Lower leg skin (tissue), 3 donors: ENCODE data around the gene C1orf105.

Experiments
- POLR2A ChIP-seq, 2 donors: fragments of 450-650 bp; IDR thresholded peaks; one replicate each; pipeline ENCODE4 v1.6.1; 2016 to 2017; ENCODE audit warnings: antibody characterized with exemption in 2 of 2, mild to moderate bottlenecking in 1 of 2, moderate library complexity in 1 of 2
- TF ChIP-seq, protein P1 (sequence below), 3 donors: fragments of 450-650 bp; IDR thresholded peaks; one replicate each; pipeline ENCODE4 v1.5.1; 2016; ENCODE audit warnings: antibody characterized with exemption in 3 of 3, mild to moderate bottlenecking in 3 of 3, moderate library complexity in 2 of 3

DNA sequence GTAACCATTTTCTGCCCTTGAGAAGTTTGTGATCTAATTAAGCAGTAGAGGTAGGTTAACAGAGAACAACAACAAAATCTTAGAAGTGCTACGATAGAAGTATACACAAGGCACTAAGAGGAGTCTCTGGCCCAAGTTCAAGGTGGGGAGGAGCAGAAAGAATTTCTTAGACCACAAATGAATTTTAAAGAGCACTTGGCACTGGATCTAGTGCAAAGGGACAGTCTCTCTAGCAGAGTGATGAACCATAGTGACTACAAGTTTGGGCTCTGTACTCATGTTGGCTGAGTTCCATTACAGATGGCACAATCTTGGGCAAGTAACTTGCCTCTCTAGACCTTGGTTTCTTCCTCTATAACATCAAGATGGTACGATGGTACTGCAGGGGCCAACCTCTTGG lies 56.7 kb downstream of the C1orf105 start:
- TF ChIP-seq, protein P1, sequence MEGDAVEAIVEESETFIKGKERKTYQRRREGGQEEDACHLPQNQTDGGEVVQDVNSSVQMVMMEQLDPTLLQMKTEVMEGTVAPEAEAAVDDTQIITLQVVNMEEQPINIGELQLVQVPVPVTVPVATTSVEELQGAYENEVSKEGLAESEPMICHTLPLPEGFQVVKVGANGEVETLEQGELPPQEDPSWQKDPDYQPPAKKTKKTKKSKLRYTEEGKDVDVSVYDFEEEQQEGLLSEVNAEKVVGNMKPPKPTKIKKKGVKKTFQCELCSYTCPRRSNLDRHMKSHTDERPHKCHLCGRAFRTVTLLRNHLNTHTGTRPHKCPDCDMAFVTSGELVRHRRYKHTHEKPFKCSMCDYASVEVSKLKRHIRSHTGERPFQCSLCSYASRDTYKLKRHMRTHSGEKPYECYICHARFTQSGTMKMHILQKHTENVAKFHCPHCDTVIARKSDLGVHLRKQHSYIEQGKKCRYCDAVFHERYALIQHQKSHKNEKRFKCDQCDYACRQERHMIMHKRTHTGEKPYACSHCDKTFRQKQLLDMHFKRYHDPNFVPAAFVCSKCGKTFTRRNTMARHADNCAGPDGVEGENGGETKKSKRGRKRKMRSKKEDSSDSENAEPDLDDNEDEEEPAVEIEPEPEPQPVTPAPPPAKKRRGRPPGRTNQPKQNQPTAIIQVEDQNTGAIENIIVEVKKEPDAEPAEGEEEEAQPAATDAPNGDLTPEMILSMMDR (IDR thresholded peaks at IDR 0.05): no peak
- no peak for TF ChIP-seq POLR2A (IDR thresholded peaks at IDR 0.05)
